Midbrain (tissue), 1 donor: Measurements from ENCODE around the gene ANAPC2.
A peak's percentile ranks its signal among the peaks of the same experiment; 100 is the strongest.

Experiments
- DNase-seq: peaks from one replicate; lab custom pipeline; 2025; lab: John Stamatoyannopoulos, UW

ANAPC2 gene

GRCh38 chr9:137227054-137227852 is 38.9 kb upstream of the ANAPC2 start, which contains the start of gene RNF224:
TSS of gene RNF224 (plus strand) at chr9:137227502. CDS start at chr9:137228336, 834 bp downstream.
- peak; percentile 62 for DNase-seq

- no peak for DNase-seq
Measured at GRCh38 chr9:137226338-137227053, 38.1 kb upstream of the ANAPC2 start.

DNA sequence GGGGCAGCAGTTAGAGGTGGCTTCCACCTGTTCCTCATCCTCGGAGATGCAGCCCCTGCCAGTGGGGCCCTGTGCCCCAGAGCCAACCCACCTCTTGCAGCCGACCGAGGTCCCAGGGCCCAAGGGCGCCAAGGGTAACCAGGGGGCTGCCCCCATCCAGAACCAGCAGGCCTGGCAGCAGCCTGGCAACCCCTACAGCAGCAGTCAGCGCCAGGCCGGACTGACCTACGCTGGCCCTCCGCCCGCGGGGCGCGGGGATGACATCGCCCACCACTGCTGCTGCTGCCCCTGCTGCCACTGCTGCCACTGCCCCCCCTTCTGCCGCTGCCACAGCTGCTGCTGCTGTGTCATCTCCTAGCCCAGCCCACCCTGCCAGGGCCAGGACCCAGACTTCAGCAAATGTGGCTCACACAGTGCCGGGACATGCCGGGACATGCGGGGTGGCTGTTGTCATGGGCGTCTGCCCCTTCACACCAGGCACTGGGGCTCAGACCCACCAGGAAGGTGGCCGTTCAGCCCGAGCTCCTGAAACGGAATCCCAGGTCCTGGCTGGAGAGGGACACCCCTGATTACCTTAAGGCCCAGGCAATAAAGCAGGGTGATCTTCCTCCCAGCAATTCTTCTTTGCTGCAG is 37.5 kb upstream of the ANAPC2 start:
- no peak for DNase-seq

- no peak for DNase-seq
Measured at GRCh38 chr9:137224830-137225694, 36.7 kb upstream of the ANAPC2 start, which contains the start of gene CYSRT1. TSS of gene CYSRT1 (plus strand) at chr9:137225174. CDS start at chr9:137225622, 448 bp downstream.

GRCh38 chr9:137223078-137223970 is 35.0 kb upstream of the ANAPC2 start:
- DNase-seq, result peak; percentile 97

GRCh38 chr9:137222190-137223077 is 34.1 kb upstream of the ANAPC2 start, which contains the start of gene RNF208:
TSS of gene RNF208 (minus strand) at chr9:137222240. CDS start at chr9:137221212, 1,028 bp downstream.
- no peak for DNase-seq

DNA sequence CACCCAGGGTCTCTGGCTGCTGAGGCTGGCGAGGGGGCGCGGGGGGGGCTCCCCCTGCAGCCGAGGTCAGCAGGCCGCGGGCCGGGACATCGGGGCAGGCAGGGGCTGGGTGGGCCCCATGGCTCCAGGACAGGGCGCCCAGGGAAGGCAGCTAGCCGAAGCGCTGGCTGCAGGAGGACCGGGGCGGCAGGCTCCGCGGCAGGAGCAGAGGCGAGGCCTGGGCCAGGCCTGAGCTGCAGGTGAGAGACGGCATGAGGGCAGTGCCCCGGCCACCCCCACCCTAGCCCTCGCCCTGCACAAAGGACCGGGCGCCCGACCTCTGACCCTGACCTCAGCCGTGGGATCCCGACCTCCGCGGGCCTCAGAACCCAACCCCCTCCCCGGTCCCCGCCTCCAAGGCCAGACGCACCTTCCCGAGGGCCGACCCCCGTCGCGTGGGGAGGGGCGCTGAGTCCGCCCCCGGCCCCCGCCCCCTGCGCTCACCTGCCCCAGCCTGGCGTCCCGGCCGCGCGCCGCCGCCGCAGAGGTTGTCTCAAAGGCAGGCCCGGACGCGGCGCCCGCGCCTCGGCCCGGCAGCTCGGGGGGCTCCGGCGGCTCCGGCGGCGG is 33.2 kb upstream of the ANAPC2 start:
- DNase-seq, result no peak

GRCh38 chr9:137221095-137221505 is 32.7 kb upstream of the ANAPC2 start:
- DNase-seq, result no peak

GRCh38 chr9:137220317-137221094 is 32.1 kb upstream of the ANAPC2 start:
- DNase-seq, result no peak

DNA sequence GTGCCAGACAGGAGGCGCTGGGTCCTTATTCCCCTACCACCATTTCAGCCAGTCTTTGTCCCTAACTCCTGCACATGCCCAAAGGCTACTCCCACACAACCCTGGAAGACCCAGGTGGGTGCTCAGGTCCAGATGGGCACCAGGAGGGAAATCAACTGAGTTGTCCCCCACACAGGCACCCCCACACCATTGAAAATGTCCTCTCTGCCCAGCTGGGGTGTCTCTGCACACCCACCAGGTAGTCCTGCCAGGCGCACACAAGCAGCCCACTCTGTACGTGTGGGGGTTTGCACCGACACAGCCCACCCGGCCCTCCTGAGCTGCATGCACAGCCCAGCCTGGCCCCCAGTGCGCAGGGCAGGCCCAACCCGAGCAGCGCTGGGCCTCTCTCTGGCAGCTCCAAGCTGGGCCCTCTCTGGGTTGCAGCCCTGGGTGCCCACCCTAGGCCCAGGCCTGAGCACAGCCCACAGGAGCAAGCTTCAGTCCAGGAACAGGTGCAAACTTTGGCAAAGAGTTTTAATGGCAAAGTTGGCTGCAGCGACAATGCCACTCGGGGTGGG is 31.5 kb upstream of the ANAPC2 start:
- DNase-seq, result no peak

- DNase-seq, result no peak
Measured at GRCh38 chr9:137218754-137219271, 30.5 kb upstream of the ANAPC2 start.

- DNase-seq, result no peak
Measured at GRCh38 chr9:137218212-137218753, 29.9 kb upstream of the ANAPC2 start.

GRCh38 chr9:137217276-137218211 is 29.2 kb upstream of the ANAPC2 start:
- no peak for DNase-seq

- no peak for DNase-seq
Measured at GRCh38 chr9:137216188-137216965, 28.0 kb upstream of the ANAPC2 start.
